Effector CD4-positive, alpha-beta T cell (primary cell): ENCODE data around the gene MYOF.
"Not testable (repeated sequence)": the region's sequence is repeated elsewhere in the genome, so short reads cannot be mapped to it uniquely, and the experiment has no call there.

Experiments
- DNase-seq: peaks from one replicate; pipeline ENCODE4 v3.0.0-alpha.2; 2020

MYOF gene

GRCh38 chr10:93451244-93451947, 30.7 kb downstream of the MYOF start:
- no peak for DNase-seq

- no peak for DNase-seq
Observed at GRCh38 chr10:93447970-93448369, 34.2 kb downstream of the MYOF start.

DNA sequence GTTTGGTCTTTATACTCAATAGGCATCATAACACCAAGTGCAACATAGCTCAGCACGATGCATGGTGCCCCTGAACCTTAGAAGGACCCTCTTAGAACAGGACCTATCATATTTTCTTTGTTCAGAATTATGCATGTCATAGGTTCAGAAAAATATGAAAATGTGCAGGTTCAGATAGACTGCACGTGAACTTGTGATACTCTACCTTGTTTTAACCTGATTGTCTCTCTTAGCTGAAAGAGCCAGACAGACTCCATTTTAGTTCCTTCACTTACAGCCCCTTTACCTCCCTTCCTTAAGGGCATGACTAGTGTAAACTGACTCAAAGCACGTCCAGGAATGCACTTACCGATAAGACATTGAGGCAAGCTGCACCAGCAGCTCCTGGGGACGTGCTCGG, 35.1 kb downstream of the MYOF start:
- DNase-seq = no peak

- DNase-seq = no peak
Observed at GRCh38 chr10:93445978-93446720, 36.0 kb downstream of the MYOF start.

- no peak for DNase-seq
Observed at GRCh38 chr10:93445097-93445960, 36.8 kb downstream of the MYOF start.

DNA sequence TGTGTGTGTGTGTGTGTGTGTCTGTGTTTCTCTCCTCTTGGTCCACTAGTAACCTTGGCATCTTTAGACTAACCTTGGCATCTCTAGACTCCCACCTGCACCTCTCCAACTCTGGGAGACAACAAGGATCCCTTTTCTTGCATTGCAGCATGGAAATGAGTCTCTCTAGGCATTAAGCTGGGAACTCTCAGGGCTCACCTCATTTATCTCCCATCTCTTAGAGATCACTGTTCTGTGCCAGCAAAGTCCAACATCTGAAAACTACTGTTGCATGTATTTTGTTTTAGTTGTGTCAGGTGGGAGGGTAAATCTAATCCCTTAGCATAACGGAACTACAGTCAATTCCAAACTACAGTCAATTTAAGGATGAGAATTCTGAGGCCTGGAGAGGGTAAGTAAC, 38.7 kb downstream of the MYOF start:
- no peak for DNase-seq

GRCh38 chr10:93442721-93443120, 39.4 kb downstream of the MYOF start:
- DNase-seq = not testable (repeated sequence)

- no peak for DNase-seq
Observed at GRCh38 chr10:93440591-93441091, 41.5 kb downstream of the MYOF start.

- no peak for DNase-seq
Observed at GRCh38 chr10:93438613-93439253, 43.4 kb downstream of the MYOF start.

DNA sequence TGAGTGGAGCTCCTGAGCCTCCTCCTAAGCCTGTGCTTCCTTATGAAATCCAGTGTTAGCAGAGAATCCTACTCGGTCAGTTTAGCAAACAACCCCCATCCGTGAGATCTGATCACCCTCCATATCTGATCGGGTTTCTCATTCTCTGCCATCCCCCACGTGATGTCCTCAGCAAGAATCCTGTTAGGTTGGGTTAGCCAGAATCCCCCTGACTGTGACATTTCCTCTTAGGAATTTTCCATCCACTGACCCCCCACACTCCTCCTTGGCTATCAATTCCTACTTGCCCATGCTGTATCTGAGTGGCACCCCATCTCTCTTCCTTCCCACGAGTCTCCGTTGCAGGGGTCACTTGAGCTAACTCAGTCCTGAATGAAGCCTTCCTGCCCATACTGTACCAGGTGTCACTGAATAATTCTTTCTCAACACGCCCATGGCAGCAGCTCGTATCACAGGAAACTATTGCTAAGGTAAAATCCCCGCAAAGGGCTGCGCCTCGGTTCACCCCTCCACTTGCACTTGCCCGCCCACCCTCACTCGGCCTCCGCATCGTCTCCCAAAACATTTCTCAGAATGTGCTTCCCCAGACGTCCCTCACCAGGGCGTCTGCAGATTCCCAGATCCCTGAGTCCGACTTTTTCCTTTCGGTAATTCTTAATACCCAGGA, 44.1 kb downstream of the MYOF start:
- no peak for DNase-seq

DNA sequence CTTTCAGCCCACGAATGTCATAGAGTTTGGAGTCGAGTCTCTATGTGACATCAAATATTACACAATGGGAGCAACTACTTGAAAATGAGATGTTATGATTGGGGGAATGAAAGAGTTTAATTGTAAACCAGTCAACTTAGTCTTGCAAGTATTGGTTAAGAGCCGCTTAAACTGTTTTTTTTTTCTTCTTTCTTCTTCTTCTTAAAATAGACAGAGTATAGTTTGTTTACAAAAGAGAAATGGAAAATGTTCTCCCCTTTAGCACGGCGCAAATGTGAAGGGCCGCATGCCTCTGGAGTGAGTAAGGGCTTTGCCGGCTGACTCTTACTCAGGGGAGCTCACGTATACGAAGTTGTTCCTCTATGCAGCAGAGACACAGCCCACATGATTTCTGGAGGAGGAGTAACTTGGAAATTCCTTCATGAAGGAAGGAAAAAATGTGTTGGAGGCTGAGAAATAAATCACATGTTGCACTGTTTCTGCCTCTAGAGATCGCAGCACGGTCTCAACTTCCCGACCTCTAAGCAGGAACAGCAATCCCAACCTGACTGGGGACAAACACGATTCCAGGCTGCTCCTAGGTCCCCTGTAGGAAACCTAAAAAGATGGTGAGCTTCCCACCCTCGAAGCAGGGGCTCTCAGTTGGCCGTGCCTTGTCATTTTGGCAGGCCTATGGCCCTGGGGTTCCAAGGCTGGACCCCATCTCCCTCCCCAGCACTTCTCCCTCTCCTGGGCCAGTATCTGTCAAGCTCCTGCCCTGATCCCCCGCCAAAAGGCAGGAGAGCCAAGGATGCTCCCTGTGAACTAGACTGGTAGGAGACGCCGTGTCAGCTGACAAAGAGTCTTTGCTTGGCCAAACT, 44.8 kb downstream of the MYOF start:
- DNase-seq = no peak

DNA sequence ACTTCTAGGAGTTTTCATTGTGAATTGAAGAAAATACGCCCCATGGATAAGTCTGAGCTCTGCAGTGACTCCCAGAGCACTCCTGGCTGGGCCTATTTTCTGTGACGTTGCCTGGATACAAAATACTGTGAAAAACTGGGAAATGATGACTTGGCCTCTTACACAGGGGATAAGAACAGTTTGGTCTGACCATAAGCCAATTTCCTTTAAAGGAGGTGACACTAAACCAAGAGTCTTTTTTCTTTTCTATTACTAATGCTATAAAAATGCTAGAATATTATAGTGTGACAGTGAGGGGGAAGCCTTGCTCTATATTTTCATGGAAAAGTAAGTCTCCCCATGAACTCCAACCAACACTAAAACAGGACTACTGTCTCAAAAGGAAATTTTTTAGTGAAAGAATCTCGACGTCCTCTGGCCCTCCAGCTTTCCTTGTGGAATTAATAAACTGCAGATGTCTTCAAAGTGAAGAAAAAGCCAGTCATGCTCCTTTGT, 45.5 kb downstream of the MYOF start:
- no peak for DNase-seq

DNA sequence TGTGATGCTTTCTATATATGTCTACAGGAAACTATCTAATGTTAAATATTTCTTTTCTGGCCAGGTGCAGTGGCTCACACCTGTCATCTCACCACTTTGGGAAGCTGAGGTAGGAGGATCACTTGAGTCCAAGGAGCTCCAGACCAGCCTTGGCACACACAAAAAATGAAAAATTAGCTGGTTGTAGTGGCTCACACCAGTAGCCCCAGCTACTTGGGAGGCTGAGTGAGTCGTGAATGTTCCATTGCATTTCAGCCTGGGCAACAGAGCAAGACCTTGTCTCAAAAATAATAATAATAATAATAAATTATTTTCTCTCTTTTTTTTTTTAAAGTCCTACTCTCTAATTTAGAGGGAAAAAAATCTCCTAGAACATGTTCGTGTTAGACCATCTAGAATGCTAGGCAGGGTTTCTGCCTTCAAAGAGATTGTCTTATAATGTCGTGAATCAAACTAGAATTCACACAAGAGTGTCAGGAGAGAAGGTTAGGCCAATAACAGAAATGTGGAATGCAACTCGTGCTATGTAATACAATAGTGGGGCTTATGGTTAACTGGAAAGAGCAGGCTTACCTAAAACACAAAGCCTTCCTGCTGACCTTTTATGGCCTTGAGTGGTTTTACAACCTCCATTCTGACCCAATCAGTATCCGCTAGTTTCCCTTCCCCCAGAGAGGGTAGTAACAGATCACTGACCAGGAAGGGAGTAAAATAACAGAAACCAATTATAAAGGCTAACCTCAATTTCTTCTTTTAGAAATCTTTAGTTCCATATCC, 46.3 kb downstream of the MYOF start:
- no peak for DNase-seq

DNA sequence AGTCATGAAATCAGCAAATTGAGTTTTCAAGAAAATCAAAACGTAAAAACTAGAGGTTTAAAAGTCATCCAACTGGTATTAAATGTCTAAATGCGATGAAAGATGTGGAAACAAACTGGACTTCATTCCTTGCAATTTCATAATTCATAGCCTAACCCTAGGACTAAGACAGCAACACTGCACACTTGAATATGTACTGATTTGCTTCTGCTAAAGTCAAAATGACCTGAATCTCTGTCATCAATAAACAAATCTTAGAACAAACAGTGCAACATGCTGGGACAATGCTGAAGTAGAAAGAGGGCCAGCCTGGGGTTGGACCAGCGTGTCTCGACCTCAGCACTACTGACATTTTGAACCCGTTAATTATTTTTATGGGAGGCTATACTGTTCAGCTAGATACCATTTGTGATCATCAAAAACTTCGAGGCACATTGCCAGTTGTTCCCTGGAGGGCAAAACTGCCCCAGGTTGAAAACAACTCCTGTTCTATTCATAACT, 47.1 kb downstream of the MYOF start:
- no peak for DNase-seq

DNA sequence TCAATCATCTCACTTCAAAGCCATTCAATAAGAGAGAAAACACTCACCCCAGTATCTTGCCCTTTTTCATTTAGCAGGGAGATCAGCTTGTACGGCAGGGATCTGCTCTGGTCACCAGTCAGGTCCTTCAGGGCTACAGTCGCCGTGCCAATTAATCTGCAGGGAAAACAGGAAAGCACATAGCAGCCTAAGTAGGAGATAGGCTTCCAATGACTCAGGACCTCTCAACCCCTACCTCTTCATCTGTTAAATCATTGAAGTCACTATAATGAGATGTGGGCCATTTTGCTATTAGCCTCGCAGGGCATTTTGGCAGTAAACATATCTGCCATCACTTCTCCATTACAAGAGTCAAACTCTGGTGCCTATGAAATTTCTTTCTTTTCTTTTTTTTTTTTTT, 50.8 kb downstream of the MYOF start:
- DNase-seq = no peak

DNA sequence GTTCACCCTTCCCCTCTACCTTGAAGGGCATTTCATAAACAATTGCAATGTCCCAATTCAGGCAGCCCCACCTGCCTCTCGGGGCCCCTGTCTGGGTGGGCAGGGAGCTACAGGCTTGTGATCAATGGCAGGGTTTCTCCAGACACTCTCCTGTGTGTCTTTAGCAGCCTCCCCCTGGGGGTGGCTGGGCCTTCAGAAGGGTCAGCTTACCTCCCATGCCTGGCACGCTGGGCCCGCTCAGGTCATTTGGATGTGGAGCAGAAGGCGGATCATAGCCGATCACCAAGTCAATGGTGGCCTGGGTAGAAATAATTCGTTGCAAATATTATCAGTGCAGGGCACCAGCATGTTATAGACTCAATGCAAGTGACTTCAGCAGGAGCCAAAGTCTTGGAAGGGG, 56.3 kb downstream of the MYOF start:
- DNase-seq = no peak

DNA sequence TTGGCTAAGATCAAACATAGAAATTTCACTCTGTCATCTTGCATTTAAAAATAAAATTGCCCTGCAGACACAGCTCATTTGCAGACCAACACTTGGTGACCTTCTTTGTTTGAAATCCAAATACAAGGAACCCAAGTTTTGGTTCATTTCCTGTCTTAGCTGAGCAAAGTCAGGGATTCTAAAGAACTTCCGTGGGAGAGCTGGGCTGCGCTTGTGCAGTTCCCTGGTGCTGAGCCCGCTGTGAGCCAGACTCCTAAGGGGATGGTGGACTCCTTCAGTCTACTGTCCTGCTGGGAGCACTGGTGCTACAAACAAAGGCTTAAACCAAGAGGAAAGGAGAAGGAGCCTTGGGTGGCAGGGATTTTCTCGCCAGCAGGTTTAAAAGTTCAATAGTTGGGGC, 60.0 kb downstream of the MYOF start:
- DNase-seq = no peak

- no peak for DNase-seq
Observed at GRCh38 chr10:93420944-93421825, 60.9 kb downstream of the MYOF start.

DNA sequence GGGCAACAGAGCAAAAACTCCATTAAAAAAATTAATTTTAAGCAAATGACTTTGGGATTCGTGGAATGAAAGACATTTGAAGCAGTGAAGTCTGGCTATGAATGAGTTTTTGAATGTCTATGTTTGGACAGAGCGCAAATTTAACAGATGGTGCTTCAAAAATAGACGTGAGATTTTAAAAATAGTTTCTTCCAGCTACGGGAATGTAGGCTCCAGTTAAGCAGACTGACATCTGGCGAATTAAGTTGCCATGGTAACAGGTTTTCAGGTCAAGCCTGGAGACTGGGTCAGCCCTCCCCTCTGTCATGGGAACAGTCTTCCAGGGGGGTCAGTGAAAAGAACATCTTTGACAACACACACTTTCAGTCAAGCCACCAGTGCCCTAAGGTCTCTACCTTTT, 62.0 kb downstream of the MYOF start:
- no peak for DNase-seq
